Jurkat, Clone E6-1 (cell line): Measurements from ENCODE around the gene URGCP.
A peak's percentile ranks its signal among the peaks of the same experiment; 100 is the strongest.

Experiments used
- DNase-seq: peaks from one replicate; pipeline ENCODE4 v3.0.0-alpha.2; 2011; ENCODE audit warnings: low read depth, low spot score
- H3K4me3 ChIP-seq: 2 replicates; pipeline ENCODE4 v1.5.1; 2011; ENCODE audit warnings: mild to moderate bottlenecking, low read length, control low read depth, moderate library complexity

The URGCP gene

DNA sequence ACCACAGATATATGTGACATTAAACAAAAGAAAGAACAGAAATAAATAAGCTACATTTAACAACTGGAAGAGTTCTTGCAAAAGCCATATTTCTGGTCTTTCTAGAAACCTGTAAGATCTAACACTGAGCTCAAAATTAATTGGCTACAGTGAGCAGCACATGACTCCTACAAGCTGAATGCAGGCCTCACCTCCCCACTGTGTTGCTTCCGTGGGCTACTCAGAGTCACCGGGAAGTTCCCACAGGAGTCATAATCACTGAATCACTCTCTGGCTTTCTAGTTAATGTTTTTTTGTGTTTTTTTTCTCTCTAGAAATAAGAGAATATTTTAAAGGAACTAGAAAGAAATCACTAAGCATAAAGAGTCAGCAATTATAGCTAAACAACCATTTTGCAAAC, 26.9 kb downstream of the URGCP start:
- DNase-seq: no peak
- H3K4me3 ChIP-seq: no peak overlapping the region

DNA sequence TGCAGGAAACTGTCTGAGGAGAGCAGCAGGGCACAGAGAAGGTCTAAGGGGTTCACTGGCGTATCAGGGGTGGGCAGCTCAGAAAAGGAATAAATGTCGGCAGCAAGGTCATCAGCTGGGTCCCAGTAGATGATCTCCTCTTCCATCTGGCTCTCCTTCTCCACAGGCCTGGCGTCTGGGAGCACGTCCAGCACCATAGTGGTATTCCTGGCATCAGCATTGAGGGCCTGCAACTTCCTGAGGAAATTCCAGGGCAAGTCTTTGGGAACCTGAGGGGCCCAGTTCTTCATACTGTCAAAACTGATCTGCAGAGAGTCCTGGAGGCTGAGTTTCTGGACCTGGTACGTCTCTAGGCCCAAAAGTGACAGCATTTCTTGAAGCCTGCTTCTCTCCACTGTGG, 27.5 kb downstream of the URGCP start:
- DNase-seq: no peak

DNA sequence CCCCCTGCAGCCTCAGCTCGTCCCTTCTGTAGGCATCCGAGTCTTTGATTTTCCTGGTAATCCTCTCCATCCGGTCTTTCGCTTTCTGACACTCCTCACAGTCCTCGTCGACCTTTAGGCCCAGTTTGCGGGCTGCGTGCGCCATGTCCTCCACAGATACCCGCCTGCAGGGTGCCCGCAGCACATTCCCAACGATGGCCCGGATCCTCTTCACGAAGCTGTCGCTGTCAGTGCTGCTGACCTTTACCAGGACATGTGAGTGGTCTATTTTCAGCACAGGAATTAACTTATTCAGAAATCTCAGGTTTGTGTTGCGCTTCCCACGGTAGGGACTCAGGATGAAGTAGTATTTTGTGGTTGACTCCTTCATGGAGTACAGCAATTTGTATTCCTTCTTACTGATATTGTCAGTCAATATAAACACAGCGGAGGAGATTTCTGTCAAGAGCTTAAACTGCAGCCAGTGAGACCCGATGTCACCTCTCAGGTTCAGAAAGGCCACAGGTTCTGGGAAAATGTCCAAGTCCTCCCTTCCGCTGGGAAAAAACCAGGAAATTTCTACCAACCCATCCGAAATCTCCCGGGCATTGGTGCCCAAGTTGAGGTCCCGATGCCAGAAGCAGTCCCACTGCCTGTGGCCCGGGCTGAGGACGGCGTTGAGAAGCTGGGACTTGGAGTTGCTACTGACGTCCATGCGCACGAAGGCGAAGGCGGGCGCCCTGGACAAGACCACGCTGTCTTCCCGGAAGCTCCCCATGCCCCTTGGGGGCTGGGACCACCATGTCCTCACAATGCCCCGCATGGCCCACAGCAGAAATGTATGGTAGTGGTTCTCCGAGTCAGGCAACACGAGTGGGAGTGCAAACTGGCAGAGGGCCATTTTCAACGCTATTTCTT, 28.2 kb downstream of the URGCP start:
- no peak for DNase-seq
- H3K4me3 ChIP-seq: no peak overlapping the region

More for the DNA sequence above, 27.5 kb downstream of the URGCP start:
- H3K4me3 ChIP-seq: no peak overlapping the region

DNA sequence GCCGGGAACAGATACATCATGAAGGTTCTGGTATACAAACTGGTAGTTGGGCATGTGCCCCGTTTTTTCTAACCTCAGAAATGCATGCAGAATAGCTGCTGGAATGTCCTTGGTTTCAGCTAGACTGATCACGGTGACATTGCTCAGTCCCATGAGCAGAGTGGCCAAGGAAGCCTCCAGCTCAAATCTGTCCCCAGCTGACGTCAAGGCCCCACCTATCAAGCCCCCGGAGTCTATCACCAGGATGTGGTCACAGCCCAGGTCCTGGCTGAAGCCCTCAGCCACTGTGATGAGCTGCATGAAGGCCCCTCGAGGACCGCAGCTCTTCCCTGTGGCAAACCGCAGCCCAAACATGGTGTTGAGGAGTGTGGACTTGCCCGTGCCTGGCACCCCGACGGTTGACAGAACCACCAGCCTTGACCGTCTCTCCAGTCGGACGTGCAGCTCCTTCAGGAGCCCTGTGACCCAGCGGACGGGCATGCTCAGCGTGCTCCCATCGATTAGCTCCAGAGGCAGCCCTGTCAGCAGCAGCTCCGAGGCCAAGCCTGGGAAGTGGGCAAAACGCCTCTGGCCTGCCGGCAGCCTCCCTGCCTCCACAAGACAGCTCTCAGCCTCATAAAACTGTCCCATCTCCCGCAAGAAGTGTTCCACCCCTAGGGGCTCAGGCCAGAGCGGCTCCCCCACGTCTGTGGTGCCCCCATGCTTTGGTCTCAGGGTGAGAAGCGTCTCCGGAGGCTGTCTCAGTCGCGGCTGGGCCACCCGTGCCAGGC, 29.2 kb downstream of the URGCP start:
- DNase-seq: no peak
- no peak overlapping the region for H3K4me3 ChIP-seq

DNA sequence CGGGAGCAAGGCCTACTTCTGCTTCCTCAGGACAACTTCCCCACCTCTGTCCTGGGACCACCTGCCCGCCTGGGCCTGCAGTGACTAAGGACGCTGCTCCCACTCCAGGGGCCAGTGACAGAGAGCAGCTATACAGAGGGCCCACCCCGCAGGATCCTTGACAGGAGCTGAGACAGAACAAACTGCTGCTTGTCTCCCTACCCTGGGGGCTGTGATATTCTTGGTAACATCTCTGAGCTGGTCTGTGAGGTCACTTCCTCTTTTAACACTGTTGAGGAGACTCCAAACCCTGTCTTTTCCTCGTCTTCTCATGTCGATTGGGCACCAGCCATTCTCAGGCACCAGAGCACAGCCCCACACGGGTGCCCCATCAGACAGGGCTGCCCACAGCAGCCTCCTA, 30.2 kb downstream of the URGCP start:
- no peak overlapping the region for H3K4me3 ChIP-seq
- no peak for DNase-seq

DNA sequence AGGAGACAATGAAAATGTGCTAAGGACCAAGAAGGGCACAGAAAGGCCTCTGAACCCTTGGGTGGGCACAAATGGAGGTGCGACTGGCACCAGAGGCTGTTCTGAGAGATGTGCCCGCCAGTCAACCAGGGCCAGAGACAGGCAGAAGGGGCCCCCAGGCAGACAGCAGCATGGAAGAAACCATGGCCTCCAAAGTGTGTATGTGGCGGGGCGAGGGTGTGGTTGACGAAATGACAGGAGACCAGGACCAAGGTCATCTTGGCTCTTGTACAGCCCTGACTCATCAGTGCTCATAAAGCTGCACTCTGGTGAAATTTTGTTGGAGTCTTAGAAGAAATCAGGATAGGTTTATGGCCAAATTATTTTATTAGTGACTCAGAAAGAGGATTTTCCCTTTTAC, 33.1 kb downstream of the URGCP start:
- no peak overlapping the region for H3K4me3 ChIP-seq
- no peak for DNase-seq

DNA sequence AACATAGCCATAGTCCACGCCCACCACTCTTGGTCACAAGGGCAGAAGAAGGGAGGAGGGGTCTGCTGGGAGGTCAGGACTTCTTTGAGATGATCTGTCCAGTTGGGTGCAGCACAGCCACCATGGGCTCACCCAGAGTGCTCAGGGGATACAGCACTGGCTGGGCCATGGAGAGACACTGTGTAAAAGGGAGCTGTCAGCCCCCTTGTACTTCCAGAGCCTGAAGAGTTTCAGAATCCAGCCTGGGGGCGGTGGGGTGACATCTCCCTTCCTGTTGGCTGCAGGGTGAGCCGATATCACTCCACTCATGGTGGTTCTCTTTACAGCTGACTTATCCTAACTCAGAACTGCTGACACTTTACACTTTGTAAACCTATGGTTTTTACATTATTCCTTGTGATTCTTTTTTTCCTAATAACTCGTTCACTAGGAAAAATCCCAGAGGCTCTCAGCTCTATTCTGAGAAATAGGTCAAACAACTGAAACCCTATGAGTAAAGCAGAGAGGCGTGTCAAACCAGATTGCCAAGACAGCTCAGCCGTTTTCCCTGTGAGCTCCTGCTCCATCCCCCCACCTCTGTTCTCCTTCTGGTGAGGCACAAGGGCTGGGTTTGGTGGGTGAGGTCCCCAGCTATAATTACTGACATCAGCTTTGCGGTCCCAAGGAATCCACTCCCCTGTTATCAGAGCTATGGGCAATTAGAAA, 33.8 kb downstream of the URGCP start:
- H3K4me3 ChIP-seq: no peak overlapping the region
- DNase-seq: no peak

DNA sequence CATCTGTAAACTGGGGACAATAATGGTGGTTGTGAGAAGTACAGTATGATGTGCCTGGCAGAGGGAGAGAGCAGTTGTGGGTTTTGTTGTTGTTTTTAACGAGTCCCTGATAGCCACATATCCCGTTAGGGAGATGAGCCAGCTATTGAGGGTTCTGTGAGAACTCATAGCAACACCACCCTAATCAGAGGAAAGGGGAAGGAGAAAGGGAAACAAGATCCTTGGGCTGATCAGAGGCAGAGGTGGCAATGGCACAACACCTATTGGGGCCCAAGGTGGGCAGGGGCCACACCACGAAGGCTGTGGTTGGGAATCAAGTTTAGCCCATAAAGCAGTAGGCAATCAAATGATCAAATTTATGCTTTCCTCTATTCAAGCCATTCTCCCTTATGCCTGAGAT, 35.3 kb downstream of the URGCP start:
- H3K4me3 ChIP-seq: no peak overlapping the region
- DNase-seq: no peak

DNA sequence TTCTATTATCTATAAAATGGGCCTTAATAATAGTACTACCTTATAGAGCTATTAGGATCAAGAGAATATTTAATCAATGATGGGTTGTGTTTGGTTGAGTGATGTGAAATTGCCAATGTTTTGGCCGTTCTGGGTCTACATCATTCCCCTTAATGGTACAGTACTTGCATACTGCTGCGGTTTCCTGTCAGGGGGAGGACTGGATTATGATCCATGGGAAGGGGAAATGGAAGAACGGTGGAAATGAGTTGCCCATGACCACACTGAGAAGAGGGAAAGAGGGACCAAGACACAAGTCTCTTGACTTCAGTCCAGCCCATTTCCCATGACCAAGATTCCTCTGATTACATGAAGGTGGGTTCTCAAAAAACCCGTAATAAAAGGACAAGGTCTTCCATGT, 36.1 kb downstream of the URGCP start:
- DNase-seq: no peak
- H3K4me3 ChIP-seq: no peak overlapping the region

DNA sequence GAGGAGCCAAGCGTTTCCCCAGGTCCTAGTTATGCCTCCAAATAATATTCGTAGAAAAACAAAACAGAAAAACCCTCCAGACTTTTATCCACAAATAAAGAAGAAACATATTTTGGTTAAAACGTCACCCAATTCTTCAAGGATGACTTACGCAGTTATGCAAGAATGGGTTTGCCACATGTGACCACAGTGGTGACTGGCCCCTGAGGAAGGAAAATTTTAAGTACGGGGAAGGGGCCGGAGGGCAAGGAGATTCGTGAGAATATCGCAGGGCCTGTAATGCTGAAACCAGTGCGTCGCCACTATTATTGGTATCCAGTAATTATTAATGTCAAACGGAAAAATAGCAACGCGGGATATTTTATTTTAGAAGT, 36.5 kb downstream of the URGCP start:
- DNase-seq: no peak
- peak overlapping the region; percentile 78 for H3K4me3 ChIP-seq

DNA sequence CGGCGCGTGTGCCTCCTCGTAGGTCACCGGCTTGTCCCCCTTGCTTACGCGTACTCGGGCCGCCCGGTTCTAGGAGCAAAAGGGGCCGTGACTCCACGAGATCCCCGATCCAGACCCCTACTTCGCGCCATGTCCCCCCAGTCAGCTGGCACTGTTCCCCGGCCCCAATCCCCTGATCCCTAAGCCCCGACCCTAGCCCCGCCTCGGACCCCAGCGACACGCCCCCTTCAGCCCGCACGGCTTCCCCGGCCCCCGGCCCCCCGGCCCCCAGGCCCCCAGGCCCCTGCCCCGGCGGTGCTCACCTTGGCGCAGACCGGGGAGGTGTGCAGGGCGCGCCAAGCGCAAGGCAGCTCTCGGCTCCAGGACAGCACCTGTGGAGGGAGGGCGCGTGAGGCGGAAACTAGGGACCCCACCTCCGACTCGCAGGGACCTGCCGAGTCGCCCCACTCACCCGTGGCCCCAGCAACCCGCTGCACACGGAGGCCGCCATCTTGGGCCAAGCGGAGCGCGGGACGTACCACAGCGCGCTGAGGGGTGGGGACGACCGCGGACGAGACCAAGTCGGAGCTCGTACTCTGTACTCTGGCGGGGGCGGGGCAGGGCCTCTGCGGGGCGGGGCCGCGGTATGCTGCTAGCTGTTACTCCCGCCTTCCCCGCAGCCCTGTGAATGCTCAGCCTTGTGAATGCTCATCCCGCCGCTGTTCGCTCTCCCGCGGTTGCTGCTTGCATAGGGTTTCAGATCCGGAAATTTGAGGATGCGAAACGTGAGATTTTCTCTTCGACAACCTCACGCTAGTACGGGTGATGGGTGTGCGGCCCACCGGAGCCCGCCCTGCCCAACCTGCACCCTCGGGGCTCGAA, 37.2 kb downstream of the URGCP start, which contains the start of gene MRPS24:
TSS of gene MRPS24 (minus strand) at position 512 of the 861 bp plus-strand sequence. CDS start at position 490, 22 bp downstream.
- peak; percentile 92 for DNase-seq

DNA sequence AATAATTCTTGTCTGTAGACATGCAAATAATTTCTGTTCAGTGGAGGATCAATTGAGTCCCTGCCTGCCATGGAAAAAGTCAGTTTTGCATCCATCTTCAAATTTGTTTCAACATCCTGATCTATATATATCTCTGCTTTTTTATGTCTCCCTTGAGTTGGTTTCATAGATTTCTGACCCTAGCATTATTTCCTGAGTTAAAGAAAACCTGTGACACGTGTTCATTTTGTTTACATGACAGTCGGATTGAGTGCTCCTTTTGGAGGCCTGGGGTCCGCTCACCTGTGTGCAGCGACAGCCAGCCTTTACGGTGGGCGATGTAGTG, 37.8 kb downstream of the URGCP start:
- DNase-seq: no peak
- H3K4me3 ChIP-seq: peak overlapping the region; percentile 78

More for the DNA sequence above, 37.2 kb downstream of the URGCP start, which contains the start of gene MRPS24:
- H3K4me3 ChIP-seq: peak within 1 kb of the TSS; percentile 78

DNA sequence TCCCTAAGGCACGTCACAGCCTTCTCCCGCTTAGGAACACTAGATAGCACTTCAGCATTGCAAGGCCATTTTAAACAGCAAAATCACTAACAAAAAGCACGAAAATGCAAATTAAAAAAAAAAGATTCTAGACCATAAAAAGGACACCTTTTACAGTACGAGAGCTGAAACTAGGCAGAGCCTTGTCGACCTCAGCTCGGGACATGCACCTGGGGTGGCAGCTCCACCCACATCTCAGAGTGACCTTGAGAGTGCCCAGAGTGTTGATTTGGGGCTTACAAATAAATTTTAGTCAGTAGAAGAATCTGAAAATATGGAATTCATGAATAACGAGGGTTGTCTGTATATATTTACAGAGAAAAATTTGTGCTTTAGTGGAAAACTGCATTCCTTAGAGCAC, 38.2 kb downstream of the URGCP start:
- DNase-seq: no peak
- peak overlapping the region; percentile 78 for H3K4me3 ChIP-seq

DNA sequence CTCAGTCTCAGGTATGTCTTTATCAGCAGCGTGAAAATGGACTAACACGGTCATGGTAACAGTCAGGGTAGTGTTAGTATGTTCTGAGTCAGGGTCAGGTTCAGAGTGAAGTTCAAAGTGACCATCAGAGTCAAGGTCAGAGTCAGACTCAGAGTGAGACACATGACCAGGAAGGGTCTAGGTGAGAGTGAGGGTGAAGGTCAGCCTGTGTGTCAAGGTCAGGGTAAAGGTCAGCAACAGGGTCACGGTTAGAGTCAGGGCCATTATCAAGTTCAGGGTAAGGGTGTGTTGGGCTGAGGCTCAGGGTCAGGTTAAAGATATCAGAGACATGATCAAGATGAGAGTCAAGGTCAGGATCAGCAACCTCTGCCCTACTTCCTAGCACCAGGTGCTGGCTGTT, 41.1 kb downstream of the URGCP start:
- H3K4me3 ChIP-seq: no peak overlapping the region
- no peak for DNase-seq

DNA sequence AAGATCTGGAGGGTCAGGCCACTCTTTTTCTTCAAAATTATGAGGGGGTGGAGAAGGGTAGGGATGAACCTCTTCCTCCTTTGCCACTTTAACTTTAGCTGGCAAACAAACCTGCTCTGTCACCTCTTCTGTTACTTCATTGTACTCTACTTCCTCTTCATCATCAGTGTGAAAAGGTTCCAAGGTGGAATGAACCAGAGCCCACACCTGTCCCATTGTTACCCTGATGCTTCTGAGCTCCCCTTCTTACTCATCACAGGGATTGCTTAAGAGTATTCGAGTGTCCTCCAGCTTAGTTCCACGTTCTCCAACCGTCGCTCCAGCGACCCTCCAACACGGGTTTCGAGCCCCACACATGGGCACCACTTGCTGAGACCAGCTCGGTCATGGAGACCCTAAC, 42.3 kb downstream of the URGCP start:
- no peak overlapping the region for H3K4me3 ChIP-seq
- no peak for DNase-seq

DNA sequence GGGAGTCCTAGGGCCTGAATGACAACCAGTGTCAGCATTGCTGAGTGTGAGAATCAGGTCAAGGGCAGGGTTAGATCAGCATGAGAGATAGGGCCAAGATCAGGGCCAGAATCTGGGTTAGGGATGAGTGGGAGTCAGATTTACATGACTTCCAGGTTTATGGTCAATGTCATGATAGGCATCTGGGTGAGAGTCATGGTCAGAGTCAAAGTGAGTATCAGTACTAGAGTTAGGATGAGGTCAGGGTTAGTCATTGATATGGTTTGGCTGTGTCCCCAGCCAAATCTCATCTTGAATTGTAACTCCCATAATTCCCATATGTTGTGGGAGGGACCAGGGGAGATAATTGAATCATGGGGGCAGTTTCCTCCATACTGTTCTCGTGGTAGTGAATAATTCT, 49.4 kb downstream of the URGCP start:
- DNase-seq: no peak
- no peak overlapping the region for H3K4me3 ChIP-seq

DNA sequence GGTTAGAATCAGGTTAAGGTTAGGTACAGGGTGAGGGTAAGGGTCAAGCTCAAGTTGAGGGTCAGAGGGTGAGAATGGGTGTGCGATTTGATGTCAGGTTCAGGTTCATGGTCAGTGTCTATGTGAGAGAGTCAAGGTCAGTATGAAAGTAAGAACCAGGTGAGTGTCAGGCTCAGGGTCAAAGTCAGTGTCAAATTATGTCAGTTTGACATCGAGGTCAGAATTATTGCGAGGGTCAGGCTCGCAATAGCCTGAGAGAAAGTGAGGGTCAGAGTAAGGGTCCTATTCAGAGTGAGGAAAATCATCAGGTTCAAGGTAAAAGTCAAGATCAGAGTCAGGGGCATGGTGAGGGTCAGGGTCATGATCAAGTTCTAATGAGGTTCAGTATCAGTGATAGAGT, 50.1 kb downstream of the URGCP start:
- no peak for DNase-seq
- no peak overlapping the region for H3K4me3 ChIP-seq

DNA sequence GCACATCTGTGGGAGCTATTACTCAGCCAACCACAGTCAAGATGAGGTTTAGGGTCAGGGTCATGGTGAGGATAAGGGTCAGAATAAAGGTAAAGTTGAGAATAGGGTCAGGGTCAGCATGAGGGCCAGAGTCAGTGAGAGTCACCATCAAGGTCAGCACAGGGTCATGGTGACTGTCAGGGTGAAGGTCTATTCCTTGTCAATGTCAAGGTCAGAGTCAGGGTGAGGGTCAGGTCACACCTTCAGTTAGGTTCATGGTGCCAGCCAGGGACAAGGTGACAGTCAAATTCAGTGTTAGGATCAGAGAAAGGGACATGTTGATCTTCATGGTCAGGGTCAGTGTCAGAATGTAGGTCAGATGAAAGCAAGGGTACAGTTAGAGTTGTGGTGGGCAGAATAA, 51.2 kb downstream of the URGCP start:
- DNase-seq: no peak

DNA sequence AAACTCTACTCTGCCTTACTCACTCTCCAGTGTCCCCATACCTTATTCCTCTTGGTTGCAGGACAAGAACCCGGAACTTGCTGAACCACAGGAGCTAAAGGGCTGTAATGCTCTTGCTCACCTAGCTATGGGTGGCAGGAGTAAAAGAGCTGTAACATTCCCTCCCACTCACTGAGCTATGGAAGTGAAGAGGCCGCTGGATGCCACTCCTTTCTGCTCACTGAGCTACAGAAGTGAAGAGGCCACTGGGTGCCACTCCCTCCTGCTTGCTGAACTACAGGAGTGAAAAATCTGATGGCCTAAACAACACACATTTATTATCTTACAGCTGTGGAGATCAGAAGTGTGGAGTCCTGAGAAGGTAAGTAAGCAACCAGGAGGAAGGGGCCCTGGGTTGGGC, 54.6 kb downstream of the URGCP start:
- no peak for DNase-seq
- H3K4me3 ChIP-seq: no peak overlapping the region

More for the DNA sequence above, 51.2 kb downstream of the URGCP start:
- H3K4me3 ChIP-seq: no peak overlapping the region
